HL-60 (cell line): Measurements from ENCODE around the gene PIK3C3.

ENCODE experiments used
- GABPA ChIP-seq: IDR thresholded peaks from 2 replicates; pipeline ENCODE4 v1.6.1; 2012; ENCODE audit warnings: low read depth
- POLR2AphosphoS5 ChIP-seq: IDR thresholded peaks from 2 replicates; pipeline ENCODE4 v1.6.1; 2012; ENCODE audit warnings: low read depth
- SPI1 ChIP-seq: IDR thresholded peaks from 2 replicates; pipeline ENCODE4 v1.6.1; 2012; ENCODE audit warnings: low read depth, mild to moderate bottlenecking, borderline replicate concordance
- TF ChIP-seq, protein P1 (sequence below): IDR thresholded peaks from one replicate; pipeline ENCODE4 v1.5.1; 2011; ENCODE audit warnings: low read length, control low read depth, inconsistent platforms; ENCODE audit not compliant: insufficient read depth
- TF ChIP-seq, protein P2 (sequence below): IDR thresholded peaks from 2 replicates; pipeline ENCODE4 v1.6.1; 2012; ENCODE audit warnings: low read depth; ENCODE audit not compliant: insufficient replicate concordance

DNA sequence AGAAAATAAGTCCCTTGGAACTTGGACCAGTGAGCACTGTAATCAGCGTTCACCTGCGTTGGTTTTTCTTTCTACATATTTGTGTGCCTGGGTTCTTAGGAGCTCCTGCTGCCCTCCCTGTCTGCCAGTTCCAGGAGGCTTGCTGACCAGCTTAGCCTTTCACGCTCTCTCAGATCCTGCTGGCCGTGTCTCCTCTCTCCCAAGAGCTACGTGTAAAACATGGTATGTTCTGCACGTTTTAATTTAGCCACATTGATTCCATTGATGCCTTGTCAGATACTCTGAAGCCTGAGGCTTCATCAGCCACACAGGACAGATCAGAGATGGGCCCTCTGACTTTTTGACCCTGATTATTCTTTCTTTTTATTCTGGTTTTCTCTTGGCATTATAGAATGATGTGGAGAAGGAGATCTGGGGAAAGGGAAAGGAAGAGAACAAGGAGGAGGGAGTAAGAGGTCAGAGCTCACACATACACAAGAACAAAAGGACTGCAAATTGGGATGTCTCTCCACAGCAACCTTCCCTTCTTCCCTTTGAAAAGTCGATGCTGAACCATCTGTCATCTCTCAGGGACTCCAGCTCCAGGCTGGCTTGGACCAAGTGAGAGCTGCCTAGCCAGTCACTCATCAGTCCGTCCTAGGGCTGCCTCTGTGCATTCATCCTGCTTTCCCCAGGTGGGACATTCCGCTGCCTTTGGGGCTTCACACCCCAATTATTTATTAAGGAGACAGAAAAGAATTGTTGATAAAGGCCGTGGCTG lies 152.8 kb downstream of the PIK3C3 start:
- TF ChIP-seq, protein P1, sequence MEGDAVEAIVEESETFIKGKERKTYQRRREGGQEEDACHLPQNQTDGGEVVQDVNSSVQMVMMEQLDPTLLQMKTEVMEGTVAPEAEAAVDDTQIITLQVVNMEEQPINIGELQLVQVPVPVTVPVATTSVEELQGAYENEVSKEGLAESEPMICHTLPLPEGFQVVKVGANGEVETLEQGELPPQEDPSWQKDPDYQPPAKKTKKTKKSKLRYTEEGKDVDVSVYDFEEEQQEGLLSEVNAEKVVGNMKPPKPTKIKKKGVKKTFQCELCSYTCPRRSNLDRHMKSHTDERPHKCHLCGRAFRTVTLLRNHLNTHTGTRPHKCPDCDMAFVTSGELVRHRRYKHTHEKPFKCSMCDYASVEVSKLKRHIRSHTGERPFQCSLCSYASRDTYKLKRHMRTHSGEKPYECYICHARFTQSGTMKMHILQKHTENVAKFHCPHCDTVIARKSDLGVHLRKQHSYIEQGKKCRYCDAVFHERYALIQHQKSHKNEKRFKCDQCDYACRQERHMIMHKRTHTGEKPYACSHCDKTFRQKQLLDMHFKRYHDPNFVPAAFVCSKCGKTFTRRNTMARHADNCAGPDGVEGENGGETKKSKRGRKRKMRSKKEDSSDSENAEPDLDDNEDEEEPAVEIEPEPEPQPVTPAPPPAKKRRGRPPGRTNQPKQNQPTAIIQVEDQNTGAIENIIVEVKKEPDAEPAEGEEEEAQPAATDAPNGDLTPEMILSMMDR = no peak
- TF ChIP-seq, protein P2, sequence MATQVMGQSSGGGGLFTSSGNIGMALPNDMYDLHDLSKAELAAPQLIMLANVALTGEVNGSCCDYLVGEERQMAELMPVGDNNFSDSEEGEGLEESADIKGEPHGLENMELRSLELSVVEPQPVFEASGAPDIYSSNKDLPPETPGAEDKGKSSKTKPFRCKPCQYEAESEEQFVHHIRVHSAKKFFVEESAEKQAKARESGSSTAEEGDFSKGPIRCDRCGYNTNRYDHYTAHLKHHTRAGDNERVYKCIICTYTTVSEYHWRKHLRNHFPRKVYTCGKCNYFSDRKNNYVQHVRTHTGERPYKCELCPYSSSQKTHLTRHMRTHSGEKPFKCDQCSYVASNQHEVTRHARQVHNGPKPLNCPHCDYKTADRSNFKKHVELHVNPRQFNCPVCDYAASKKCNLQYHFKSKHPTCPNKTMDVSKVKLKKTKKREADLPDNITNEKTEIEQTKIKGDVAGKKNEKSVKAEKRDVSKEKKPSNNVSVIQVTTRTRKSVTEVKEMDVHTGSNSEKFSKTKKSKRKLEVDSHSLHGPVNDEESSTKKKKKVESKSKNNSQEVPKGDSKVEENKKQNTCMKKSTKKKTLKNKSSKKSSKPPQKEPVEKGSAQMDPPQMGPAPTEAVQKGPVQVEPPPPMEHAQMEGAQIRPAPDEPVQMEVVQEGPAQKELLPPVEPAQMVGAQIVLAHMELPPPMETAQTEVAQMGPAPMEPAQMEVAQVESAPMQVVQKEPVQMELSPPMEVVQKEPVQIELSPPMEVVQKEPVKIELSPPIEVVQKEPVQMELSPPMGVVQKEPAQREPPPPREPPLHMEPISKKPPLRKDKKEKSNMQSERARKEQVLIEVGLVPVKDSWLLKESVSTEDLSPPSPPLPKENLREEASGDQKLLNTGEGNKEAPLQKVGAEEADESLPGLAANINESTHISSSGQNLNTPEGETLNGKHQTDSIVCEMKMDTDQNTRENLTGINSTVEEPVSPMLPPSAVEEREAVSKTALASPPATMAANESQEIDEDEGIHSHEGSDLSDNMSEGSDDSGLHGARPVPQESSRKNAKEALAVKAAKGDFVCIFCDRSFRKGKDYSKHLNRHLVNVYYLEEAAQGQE = no peak
- no peak for TF ChIP-seq GABPA
- no peak for TF ChIP-seq POLR2AphosphoS5
- TF ChIP-seq SPI1 = no peak
